B cell (primary cell): Measurements from ENCODE around the gene CCDC88C. TPM values are rescaled to one million over a fixed set of nuclear protein-coding genes. Genes with fewer than 3 reads are reported as not detected.

ENCODE experiments used
- ATAC-seq: fragments of 200-7000 bp; cut with Tn5 transposase; one replicate; pipeline ENCODE4 v1.10.0; 2021; ENCODE audit warnings: low read depth, mild to moderate bottlenecking, moderate number of reproducible peaks, moderate library complexity
- CTCF ChIA-PET: fragments of 350-600 bp; sonication (Branson Sonifier 250); formaldehyde crosslinking; loops from one replicate; lab custom pipeline; 2021; ENCODE audit warnings: antibody characterized with exemption, inconsistent platforms; lab: Charles Lee
- POLR2A ChIA-PET: fragments of 350-600 bp; sonication (Branson Sonifier 250); formaldehyde crosslinking; loops from one replicate; lab custom pipeline; 2021; ENCODE audit warnings: antibody characterized with exemption; lab: Charles Lee
- DNase-seq: peaks from one replicate; pipeline ENCODE4 v3.0.0; 2013
- H2AFZ ChIP-seq: 2 replicates; pipeline ENCODE4 v1.6.1; 2012; ENCODE audit warnings: mild to moderate bottlenecking, low read depth, low read length; ENCODE audit not compliant: insufficient read depth, poor library complexity, severe bottlenecking
- H3K27ac ChIP-seq, 2 donors: 1 replicate in 1 of 2; 2 replicates in 1 of 2; pipeline ENCODE4 v1.5.1; 2012 to 2013; ENCODE audit warnings: low read length in 2 of 2, mild to moderate bottlenecking in 2 of 2, moderate library complexity in 1 of 2
- H3K27me3 ChIP-seq, 4 experiments: fragments of 200-600 bp in 1 of 4; sonication (generic) in 1 of 4; replicated peaks in 1 of 4; 1 replicate in 2 of 4; 2 replicates in 2 of 4; pipeline versions ENCODE4 v1.6.1 to v1.7.0; 2013 to 2016; ENCODE audit warnings: low read length in 3 of 4, mild to moderate bottlenecking in 2 of 4, mixed read lengths in 1 of 4, moderate library complexity in 1 of 4; ENCODE audit not compliant: insufficient read depth in 4 of 4, control insufficient read depth in 3 of 4; ENCODE audit errors: control extremely low read depth in 1 of 4
- H3K36me3 ChIP-seq, 2 experiments: replicated peaks in 1 of 2; 1 replicate in 1 of 2; 2 replicates in 1 of 2; pipeline versions ENCODE4 v1.6.1 to v1.7.1; 2013; ENCODE audit warnings: low read length in 1 of 2; ENCODE audit not compliant: insufficient read depth in 2 of 2, control insufficient read depth in 1 of 2; ENCODE audit errors: control extremely low read depth in 1 of 2, extremely low read depth in 1 of 2
- H3K4me1 ChIP-seq, 2 donors: fragments of 200-600 bp in 1 of 2; sonication (generic) in 1 of 2; 1 replicate in 1 of 2; 2 replicates in 1 of 2; pipeline versions ENCODE4 v1.5.1 to v1.6.1; 2013 to 2017; ENCODE audit warnings: low read length in 2 of 2; ENCODE audit not compliant: control insufficient read depth in 2 of 2, insufficient read depth in 2 of 2
- H3K4me2 ChIP-seq: replicated peaks from 2 replicates; pipeline ENCODE3; 2012; ENCODE audit warnings: mild to moderate bottlenecking, low read depth, low read length; ENCODE audit not compliant: poor library complexity, severe bottlenecking
- H3K4me3 ChIP-seq, 5 experiments: fragments of 200-600 bp in 1 of 5; sonication (generic) in 1 of 5; 1 replicate in 3 of 5; 2 replicates in 2 of 5; pipeline versions ENCODE4 v1.5.1 to v1.7.0; 2011 to 2016; ENCODE audit warnings: low read length in 4 of 5, mild to moderate bottlenecking in 4 of 5, low read depth in 2 of 5, control low read depth in 1 of 5, moderate library complexity in 1 of 5; ENCODE audit not compliant: insufficient read depth in 1 of 5; ENCODE audit errors: control extremely low read depth in 1 of 5, extremely low read depth in 1 of 5
- H3K79me2 ChIP-seq: fragments of 200-600 bp; sonication (generic); one replicate; pipeline ENCODE4 v1.6.0; 2016; ENCODE audit warnings: low read length; ENCODE audit not compliant: control insufficient read depth, insufficient read depth
- H3K9ac ChIP-seq: fragments of 200-600 bp; sonication (generic); 2 replicates; pipeline ENCODE4 v1.6.1; 2017; ENCODE audit warnings: mild to moderate bottlenecking, low read length, moderate library complexity
- H3K9me3 ChIP-seq, 3 donors: one replicate each; pipeline versions ENCODE4 v1.6.1 to v1.7.1; 2013; ENCODE audit warnings: low read length in 2 of 3; ENCODE audit not compliant: control insufficient read depth in 2 of 3, insufficient read depth in 1 of 3; ENCODE audit errors: control extremely low read depth in 1 of 3
- H4K20me1 ChIP-seq: 2 replicates; pipeline ENCODE4 v1.6.0; 2012; ENCODE audit warnings: mild to moderate bottlenecking, low read length; ENCODE audit not compliant: insufficient read depth, control insufficient read depth, poor library complexity, severe bottlenecking
- H3K27ac Mint-ChIP-seq: one replicate; pipeline ENCODE4 v1.8.0; 2021; ENCODE audit warnings: mixed read lengths
- H3K27me3 Mint-ChIP-seq: one replicate; pipeline ENCODE4 v1.8.0; 2021; ENCODE audit warnings: mixed read lengths
- H3K4me1 Mint-ChIP-seq: one replicate; pipeline ENCODE4 v1.8.0; 2021; ENCODE audit warnings: mixed read lengths
- H3K4me3 Mint-ChIP-seq: one replicate; pipeline ENCODE4 v1.8.0; 2021; ENCODE audit warnings: mixed read lengths
- H3K9me3 Mint-ChIP-seq: one replicate; pipeline ENCODE4 v1.8.0; 2022; ENCODE audit warnings: mixed read lengths; ENCODE audit not compliant: insufficient read depth
- CTCF ChIP-seq: fragments of 200-600 bp; IDR thresholded peaks from one replicate; pipeline ENCODE4 v1.8.0; 2022; ENCODE audit warnings: antibody characterized with exemption, mild to moderate bottlenecking
- EZH2 ChIP-seq: IDR thresholded peaks from 2 replicates; pipeline ENCODE4 v1.6.1; 2012; ENCODE audit warnings: borderline replicate concordance, low read depth, mild to moderate bottlenecking, moderate library complexity, low read length; ENCODE audit not compliant: insufficient read depth, poor library complexity, severe bottlenecking
- WGBS: methylation state at CpG from one replicate; pipeline ENCODE4 v1.1.5; 2013; ENCODE audit warnings: missing lambda C conversion rate; ENCODE audit not compliant: insufficient coverage; 5-methylcytosine and 5-hydroxymethylcytosine counted together
- intact Hi-C: fragments of 100-400 bp; cut with micrococcal nuclease; formaldehyde crosslinking; loops from one replicate; pipeline ENCODE4 v1.10.0; 2022
- polyA plus RNA-seq: library from polyadenylated mRNA; depleted of rRNA; stranded (reverse); fragments of >200 nt; gene quantifications from 2 replicates; pipeline ENCODE4 v1.2.3, GENCODE V29; 2012
- total RNA-seq, 2 donors: library from RNA; stranded (reverse); fragments of 120-200 nt in 1 of 2; gene quantifications; 1 replicate in 1 of 2; 2 replicates in 1 of 2; pipeline versions ENCODE4 v1.2.3 to v1.2.4, GENCODE V29; 2013 to 2022

Gene CCDC88C
- total and polyA plus RNA-seq, 2 donors (not counting 1 experiment from before 2014, with no cell fraction given), result 98.7 to 181 TPM

DNA sequence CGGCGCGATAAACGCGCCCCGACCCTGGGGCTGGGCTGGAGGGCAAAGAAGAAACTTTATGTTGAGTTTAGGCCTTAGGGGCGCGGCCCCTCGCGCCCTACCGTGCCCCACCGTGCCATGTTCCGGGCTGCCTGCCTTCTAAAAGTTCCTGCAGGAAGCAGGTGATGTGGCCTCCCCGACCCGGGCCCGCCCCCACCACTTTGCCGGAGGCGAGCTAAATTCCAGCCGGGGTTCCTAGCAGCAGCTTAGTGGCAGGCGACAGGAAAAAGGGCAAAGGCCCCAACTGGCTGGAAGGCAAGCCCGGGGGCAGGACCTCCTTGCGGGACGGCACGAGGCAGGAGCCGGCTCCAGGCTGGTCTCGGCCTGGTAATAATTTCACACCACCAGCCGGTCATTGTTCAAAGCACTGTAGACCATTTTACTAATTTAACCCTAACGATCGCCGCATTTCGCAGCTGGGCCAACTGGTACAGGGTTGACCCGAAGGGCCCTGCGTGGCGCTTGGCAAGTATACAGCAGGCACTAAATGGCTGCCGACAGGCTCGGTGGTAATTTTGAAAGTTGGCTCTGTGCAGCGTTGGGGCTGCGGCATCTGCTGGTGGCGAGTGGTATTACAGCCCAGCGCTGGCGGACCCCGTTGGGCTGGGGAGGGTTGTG, 895 bp upstream of the CCDC88C start:
- Histone ChIP-seq H3K9ac (peak overlapping the region; percentile 54), H3K4me1 (peaks cover 38% of the 10 kb centered on the region in 2 donors), H3K4me3 (peak overlapping the region; percentile 30 to 97 (median 40)), H3K9me3 (no peaks in the 10 kb centered on the region), H3K4me2 (peak overlapping the region; percentile 90), H3K27ac (peak overlapping the region; percentile 75 to 77), H3K79me2 (peaks cover 32% of the 10 kb centered on the region), H3K36me3 (peaks cover 0 to 17% of the 10 kb centered on the region in 2 experiments), H4K20me1 (peaks cover 18% of the 10 kb centered on the region), H3K27me3 (no peaks in the 10 kb centered on the region), H2AFZ (peak overlapping the region; percentile 76)
- Mint-ChIP-seq H3K4me3 (peak overlapping the region; percentile 84), H3K9me3 (no peaks in the 10 kb centered on the region), H3K27me3 (no peaks in the 10 kb centered on the region), H3K27ac (peak overlapping the region; percentile 90), H3K4me1 (peaks cover 38% of the 10 kb centered on the region)
- ATAC-seq (peak; percentile 34), DNase-seq (peak; percentile 88)
- intact Hi-C loops, result loop anchor here (1.0 to 5.0 kb wide), 3 partner anchors 95 to 411 kb away; no protein-coding TSS in a partner anchor
- TF ChIP-seq EZH2 (no peak), CTCF (peak; percentile 96)
- CTCF ChIA-PET, result interaction anchor here (0.6 to 19.8 kb wide), 23 partner anchors 9 to 246 kb away, joined by 3 to 289 read pairs (median 5); no protein-coding TSS in a partner anchor
- POLR2A ChIA-PET, result interaction anchor here (1.1 to 2.0 kb wide), 7 partner anchors 18 to 103 kb away, joined by 3 to 16 read pairs (median 4); no protein-coding TSS in a partner anchor
- WGBS, result under 1% methylated on average over 42 of the region's 42 CpGs
